Measurements from ENCODE around the gene RHOT2.
A peak's percentile ranks its signal among the peaks of the same experiment; 100 is the strongest.

Gene RHOT2

GRCh38 chr16:667780-668518, at the start of gene RHOT2:
Gene RHOT2, plus strand, starts transcription at chr16:668132. Its CDS starts 68 bp downstream, at chr16:668200.
- peak; percentile 86 for DNase-seq

GRCh38 chr16:619476-620100, 48.3 kb upstream of the RHOT2 start:
- DNase-seq = no peak

- DNase-seq = no peak
These were observed 47.0 kb upstream of the RHOT2 start for GRCh38 chr16:620700-621525.

DNA sequence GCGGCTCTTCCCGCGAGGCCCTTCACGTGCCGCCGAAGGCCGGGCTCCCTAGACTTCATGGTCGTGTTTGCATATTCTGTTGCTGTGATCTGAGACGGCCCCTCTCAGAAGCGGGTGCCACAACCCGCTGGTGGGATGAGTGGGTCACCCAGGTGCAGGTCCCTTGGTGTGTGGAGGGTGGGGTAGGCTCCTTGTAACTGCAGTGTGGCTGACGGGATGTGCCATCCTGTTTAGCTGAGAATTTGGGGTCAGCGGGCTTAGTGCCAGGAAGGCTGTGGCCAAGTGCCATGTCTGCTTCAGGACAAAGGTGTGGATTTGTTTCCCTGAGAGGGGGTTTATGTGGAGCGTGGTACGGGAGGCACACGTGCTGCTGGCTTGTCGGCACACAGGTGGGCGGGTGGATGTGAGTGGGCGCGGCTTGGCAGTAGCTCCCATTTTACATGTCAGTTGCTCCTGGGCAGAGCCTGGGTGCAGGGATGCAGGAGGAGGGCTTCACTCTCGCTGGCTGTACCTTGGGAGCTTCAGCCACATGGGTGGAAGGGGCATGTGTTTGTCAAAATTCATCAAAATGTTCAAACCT, 46.3 kb upstream of the RHOT2 start:
- DNase-seq = no peak

GRCh38 chr16:622920-623280, 45.0 kb upstream of the RHOT2 start:
- no peak for DNase-seq

DNA sequence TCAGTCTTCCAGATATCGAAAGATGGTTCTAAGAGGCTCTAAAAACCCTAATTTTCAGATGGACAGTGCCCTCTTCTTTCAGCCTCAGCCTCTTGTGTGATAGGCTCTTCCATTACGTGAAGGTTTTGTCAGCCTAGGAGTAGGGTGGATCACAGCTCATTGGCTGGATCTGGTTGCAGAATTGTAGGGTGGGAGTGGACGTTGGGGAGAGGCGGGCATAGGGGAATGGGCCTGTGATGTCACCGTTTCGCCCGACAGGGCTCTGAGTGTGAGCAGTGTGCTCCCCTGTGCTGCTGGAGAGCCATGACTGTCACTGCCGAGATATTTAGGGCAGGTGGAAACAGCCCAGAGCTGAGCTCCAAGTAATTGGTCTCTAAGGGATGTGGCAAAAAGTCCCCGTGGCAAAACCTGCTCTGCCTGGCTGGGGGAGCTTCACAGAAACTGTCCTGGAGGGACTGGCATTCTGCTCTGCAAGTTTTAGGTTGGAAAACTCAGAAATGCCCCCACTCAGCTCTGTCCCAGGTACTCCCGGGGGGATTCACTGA, 43.3 kb upstream of the RHOT2 start:
- no peak for DNase-seq

DNA sequence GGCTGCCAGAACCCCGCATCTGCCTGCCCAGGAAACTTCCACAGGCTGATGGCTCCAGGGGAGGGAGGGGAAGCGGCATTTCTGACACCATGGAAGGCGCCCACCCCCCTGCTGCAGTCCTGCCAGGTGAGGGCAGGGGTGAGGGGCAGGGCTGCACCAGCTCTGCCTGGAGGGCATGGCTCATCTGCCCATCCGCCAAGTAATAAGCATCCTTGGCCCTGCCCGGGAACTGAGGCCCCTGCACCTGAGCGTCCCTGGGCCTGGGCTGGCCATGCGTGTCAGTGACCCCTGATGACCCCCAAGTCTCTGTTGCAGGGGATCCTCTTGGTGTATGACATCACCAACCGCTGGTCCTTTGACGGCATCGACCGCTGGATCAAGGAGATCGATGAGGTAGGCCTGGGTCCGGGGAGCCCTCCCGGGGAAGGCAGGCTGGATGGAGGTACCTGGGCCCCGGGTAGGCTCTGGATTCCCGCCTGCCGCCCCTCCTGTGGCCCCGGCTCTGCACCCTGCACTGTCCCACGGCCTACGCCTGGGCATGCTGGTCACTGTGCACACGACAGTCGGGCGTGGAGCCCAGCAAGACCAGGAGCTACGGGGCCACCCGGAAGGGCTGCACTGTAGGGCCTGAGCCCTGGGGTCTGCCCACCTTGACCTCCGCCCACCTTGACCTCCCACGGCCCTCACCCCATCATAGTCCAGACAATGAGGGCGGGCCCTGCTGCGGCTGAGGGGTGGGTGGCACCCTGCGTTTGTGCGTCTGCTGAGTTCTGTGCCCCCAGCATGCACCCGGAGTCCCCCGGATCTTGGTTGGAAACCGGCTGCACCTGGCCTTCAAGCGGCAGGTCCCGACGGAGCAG, 42.6 kb upstream of the RHOT2 start:
- no peak for DNase-seq

GRCh38 chr16:625977-626765, 41.8 kb upstream of the RHOT2 start:
- DNase-seq = no peak

GRCh38 chr16:626787-627453, 41.0 kb upstream of the RHOT2 start:
- DNase-seq = peak; percentile 91

GRCh38 chr16:627454-628239, 40.3 kb upstream of the RHOT2 start:
- no peak for DNase-seq

DNA sequence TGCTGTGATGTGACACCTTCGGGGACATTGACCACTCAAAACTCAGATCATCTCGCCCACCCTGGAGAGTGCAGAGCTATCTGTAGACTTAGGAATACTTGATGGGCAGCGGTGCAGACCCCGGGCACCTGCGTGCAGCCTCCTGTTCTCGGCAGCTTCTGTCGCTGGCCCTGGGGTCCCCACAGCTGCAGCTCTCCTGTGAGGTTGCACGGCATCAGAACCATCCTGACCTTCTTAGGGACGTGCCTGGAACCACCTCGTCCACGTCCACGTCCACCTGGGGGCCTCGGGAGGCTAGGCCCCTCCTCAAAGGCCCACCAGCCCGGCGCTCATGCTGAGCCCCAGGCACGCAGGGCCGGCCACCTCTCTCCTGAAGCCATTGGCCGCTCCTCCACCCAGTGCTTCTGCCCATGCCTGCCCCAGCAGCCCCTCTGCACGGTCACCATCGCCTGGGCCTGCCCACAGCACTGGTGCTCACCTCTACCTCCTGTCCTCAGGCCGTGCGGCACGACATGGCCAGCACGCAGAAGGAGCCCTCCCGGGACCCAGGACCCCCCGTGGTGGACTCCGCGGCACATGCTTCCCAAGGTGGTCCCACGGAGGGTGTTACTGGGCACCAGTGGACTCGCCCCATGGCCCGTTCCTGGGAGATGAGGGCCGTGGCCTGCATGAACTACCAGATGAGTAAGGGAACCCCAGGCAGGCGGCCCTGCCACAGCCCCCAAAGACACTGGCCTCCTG, 39.4 kb upstream of the RHOT2 start:
- DNase-seq = no peak

DNA sequence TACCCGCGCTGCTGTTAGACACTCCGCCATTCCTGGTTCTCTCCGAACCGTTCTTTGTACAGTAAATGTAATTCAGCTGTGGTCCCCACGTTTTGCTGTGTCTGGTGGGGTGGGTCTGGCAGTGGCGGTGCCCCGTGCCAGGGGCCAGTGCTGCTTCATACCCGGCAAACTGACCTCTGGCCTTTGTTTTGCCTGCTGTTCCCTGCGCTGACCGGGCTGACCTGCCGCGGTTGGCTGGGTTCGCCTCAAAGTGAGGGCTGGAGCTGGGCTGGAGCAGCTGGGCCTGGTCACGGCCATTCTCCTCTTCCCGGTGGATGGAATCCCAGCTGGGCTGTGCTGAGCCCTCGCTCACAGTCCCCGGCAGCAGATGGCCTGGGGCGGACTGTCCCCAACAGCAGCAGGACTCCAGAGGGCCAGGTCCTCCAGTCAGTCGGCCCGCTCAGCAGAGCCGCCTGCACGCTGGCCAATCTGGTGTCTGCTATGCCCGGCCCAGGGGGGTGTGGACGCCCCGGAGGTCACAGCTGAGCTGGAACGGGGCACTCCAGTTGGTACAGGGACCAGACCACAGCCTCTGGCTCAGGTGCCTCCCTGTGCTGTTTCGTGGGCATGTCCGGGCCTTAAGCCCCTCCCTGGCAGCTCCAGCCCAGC, 38.6 kb upstream of the RHOT2 start:
- no peak for DNase-seq

- DNase-seq = no peak
These were observed 38.1 kb upstream of the RHOT2 start for GRCh38 chr16:629833-630248.

DNA sequence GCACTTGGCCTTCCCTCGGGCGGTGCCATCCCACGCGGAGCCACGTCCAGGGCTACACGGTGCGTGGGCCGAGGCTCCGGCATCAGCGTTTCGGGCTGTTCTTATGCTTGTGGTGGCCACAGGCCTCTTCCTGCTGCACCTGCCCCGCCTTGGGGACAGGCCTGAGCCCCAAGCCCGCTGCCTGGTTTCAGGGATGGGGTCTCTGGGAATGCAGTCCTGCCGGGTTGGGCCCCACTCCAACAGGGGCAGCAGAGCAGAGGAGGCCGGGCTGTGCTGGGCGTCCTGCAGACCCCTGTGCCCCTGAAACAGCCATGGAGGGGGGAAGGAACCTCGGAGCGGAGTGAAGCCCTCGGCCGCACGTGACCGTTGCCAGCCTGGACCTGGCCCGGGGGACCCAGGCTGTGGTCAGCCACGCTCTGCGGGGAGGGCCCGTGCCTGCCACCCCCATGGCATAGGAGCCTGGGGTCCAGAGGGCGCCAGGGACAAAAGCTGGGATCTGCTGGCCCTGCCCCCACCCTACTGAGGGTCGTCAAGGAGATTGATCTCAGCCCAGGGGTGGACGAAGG, 37.6 kb upstream of the RHOT2 start:
- no peak for DNase-seq

DNA sequence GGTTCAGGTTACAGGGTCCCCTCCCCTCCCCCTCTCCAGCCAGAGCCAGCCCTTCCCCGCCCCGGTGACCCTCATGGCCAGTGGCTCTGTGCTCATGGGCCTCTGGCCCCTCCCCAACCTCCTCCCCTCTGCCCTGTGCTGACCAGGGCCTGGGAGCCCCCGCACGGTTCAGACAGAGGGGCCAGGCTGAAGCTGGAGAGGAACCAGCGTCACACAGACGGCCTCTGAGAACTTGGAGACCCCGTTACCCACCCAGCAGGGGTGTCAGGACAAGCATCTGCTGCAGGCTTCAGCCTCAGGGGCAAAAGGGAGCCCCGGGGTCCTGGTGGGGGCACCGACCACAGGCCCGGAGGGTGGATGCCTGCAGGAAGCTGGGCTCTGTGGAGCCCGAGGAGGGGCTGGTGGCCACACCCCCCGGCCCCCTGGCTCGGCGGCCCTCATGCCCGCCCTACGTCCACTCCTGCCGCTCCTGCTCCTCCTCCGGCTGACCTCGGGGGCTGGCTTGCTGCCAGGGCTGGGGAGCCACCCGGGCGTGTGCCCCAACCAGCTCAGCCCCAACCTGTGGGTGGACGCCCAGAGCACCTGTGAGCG, 37.0 kb upstream of the RHOT2 start, which contains the start of gene WFIKKN1:
TSS of gene WFIKKN1 (plus strand) at position 171 of the 591 bp plus-strand sequence. CDS start at position 440, 269 bp downstream.
- DNase-seq = no peak

- DNase-seq = no peak
These were observed 36.0 kb upstream of the RHOT2 start for GRCh38 chr16:631808-632358.
